HepG2 (cell line): Measurements from ENCODE around the gene CC2D1A. TPM values are rescaled to one million over a fixed set of nuclear protein-coding genes. Genes with fewer than 3 reads are reported as not detected.

Experiments
- ARNT ChIP-seq: fragments of 450-650 bp; IDR thresholded peaks from 2 replicates; pipeline ENCODE4 v1.6.1; 2017
- GTF2F1 ChIP-seq: fragments of 150-350 bp; IDR thresholded peaks from 2 replicates; pipeline ENCODE4 v1.6.1; 2014; ENCODE audit warnings: low read length
- POLR2A ChIP-seq, 2 experiments: IDR thresholded peaks; 2 replicates each; pipeline ENCODE4 v1.6.1; 2011; ENCODE audit warnings: low read depth in 2 of 2, low read length in 2 of 2, mild to moderate bottlenecking in 1 of 2, moderate library complexity in 1 of 2; ENCODE audit not compliant: insufficient read depth in 1 of 2
- SMAD9 ChIP-seq: sonication (generic); formaldehyde crosslinking; IDR thresholded peaks from 2 replicates; pipeline ENCODE4 v1.5.1; 2020; ENCODE audit warnings: mild to moderate bottlenecking, missing genetic modification reagents
- ZNF20 ChIP-seq: sonication (generic); formaldehyde crosslinking; IDR thresholded peaks from 2 replicates; pipeline ENCODE4 v1.4.0; 2020; ENCODE audit warnings: mild to moderate bottlenecking, moderate library complexity, missing genetic modification reagents
- ZNF572 ChIP-seq: sonication (generic); formaldehyde crosslinking; IDR thresholded peaks from 2 replicates; pipeline ENCODE4 v1.5.1; 2020; ENCODE audit warnings: mild to moderate bottlenecking, missing genetic modification reagents
- ZNF850 ChIP-seq: sonication (generic); formaldehyde crosslinking; conservative IDR thresholded peaks from 2 replicates; pipeline ENCODE4 v1.9.0; 2021; ENCODE audit warnings: mild to moderate bottlenecking, missing genetic modification reagents
- polyA plus RNA-seq, 8 experiments: library from polyadenylated mRNA; depleted of rRNA in 3 of 8; stranded (reverse) in 7 of 8; unstranded in 1 of 8; fragments of >200 nt; fragmentation: Illumina TruSeq in 4 of 8; extraction: Trizol in 4 of 8; gene quantifications; 2 replicates each; pipeline versions ENCODE4 v1.2.1 to v1.2.3, GENCODE V29; 2011 to 2016; ENCODE audit warnings: low read depth in 4 of 8, missing spikeins in 1 of 8, mixed read lengths in 1 of 8; ENCODE audit not compliant: insufficient read depth in 1 of 8
- total RNA-seq, 5 experiments: library from RNA; depleted of rRNA; stranded (reverse); fragments of >200 nt; fragmentation: Illumina TruSeq; extraction: Trizol; gene quantifications; 2 replicates each; pipeline ENCODE4 v1.2.3, GENCODE V29; 2016; ENCODE audit warnings: low read depth in 1 of 5
- TF ChIP-seq, protein P1 (sequence below): sonication (generic); formaldehyde crosslinking; IDR thresholded peaks from 2 replicates; pipeline ENCODE4 v1.5.0; 2020; ENCODE audit warnings: mild to moderate bottlenecking, missing genetic modification reagents
- TF ChIP-seq, protein P2 (sequence below): sonication (generic); formaldehyde crosslinking; IDR thresholded peaks from 2 replicates; pipeline ENCODE4 v1.5.0; 2020; ENCODE audit warnings: mild to moderate bottlenecking, missing genetic modification reagents, borderline replicate concordance
- TF ChIP-seq, protein P3 (sequence below): sonication (generic); formaldehyde crosslinking; IDR thresholded peaks from 2 replicates; pipeline ENCODE4 v1.5.1; 2020; ENCODE audit warnings: mild to moderate bottlenecking, moderate library complexity, missing genetic modification reagents
- TF ChIP-seq, protein P4 (sequence below): sonication (generic); formaldehyde crosslinking; IDR thresholded peaks from 2 replicates; pipeline ENCODE4 v1.5.0; 2020; ENCODE audit warnings: mild to moderate bottlenecking, missing genetic modification reagents

Gene CC2D1A
- total and polyA plus RNA-seq, 2 of the 13 experiments (the other 11 are each of a cell fraction or from before 2014, with no cell fraction given) = 9.7 to 11.5 TPM

DNA sequence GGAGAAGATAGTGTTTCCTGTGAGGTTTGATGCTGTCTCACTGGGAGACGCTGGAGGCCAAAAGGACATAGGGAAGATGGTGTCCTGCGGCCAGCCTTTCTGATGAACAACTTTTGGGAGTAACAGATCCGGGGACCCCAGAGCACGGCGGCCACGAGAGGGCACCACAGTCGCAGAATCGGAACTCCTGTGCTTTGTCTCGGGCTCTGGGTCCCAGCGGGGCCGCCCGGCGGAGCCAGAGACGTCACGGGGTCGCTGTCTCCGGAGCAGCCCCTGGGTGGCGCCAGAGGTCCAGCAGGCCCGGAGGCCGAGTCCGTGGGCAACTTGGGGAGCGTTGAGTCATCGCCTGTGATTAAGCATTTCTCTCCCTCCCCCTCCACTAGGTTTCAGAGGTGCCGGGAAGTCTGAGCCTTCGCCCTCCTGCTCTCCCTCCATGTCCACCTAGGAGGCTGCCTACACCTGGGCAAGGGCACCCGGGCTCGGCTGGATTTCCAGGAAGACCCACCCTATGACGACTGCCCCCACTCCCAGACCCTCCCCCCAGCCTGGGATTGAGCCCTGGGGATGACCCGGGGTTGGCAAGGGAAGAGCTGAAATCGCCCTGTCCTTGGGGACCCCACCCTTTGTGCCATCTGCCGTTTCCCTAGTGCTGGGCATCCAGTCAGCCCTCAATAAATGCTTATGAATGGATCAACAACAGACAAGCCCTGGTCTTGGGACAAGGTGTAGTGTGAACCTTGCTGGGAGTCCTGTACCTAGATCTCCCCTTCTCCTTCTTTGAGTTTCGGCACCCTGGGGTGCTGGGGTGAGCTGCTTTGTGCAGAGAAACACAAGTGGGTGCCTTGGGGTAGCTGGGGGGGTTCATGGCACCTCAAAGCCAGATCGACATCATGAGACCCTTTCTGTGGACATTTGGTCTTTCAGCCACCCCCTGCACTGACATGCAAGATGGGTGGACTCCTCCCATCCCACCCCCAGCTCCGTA is 25.6 kb upstream of the CC2D1A start (continued):
- TF ChIP-seq, protein P1, sequence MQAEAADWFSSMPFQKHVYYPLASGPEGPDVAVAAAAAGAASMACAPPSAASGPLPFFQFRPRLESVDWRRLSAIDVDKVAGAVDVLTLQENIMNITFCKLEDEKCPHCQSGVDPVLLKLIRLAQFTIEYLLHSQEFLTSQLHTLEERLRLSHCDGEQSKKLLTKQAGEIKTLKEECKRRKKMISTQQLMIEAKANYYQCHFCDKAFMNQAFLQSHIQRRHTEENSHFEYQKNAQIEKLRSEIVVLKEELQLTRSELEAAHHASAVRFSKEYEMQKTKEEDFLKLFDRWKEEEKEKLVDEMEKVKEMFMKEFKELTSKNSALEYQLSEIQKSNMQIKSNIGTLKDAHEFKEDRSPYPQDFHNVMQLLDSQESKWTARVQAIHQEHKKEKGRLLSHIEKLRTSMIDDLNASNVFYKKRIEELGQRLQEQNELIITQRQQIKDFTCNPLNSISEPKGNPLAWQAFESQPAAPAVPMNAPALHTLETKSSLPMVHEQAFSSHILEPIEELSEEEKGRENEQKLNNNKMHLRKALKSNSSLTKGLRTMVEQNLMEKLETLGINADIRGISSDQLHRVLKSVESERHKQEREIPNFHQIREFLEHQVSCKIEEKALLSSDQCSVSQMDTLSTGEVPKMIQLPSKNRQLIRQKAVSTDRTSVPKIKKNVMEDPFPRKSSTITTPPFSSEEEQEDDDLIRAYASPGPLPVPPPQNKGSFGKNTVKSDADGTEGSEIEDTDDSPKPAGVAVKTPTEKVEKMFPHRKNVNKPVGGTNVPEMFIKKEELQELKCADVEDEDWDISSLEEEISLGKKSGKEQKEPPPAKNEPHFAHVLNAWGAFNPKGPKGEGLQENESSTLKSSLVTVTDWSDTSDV (CRISPR knock-in tag) = no peak
- TF ChIP-seq, protein P2, sequence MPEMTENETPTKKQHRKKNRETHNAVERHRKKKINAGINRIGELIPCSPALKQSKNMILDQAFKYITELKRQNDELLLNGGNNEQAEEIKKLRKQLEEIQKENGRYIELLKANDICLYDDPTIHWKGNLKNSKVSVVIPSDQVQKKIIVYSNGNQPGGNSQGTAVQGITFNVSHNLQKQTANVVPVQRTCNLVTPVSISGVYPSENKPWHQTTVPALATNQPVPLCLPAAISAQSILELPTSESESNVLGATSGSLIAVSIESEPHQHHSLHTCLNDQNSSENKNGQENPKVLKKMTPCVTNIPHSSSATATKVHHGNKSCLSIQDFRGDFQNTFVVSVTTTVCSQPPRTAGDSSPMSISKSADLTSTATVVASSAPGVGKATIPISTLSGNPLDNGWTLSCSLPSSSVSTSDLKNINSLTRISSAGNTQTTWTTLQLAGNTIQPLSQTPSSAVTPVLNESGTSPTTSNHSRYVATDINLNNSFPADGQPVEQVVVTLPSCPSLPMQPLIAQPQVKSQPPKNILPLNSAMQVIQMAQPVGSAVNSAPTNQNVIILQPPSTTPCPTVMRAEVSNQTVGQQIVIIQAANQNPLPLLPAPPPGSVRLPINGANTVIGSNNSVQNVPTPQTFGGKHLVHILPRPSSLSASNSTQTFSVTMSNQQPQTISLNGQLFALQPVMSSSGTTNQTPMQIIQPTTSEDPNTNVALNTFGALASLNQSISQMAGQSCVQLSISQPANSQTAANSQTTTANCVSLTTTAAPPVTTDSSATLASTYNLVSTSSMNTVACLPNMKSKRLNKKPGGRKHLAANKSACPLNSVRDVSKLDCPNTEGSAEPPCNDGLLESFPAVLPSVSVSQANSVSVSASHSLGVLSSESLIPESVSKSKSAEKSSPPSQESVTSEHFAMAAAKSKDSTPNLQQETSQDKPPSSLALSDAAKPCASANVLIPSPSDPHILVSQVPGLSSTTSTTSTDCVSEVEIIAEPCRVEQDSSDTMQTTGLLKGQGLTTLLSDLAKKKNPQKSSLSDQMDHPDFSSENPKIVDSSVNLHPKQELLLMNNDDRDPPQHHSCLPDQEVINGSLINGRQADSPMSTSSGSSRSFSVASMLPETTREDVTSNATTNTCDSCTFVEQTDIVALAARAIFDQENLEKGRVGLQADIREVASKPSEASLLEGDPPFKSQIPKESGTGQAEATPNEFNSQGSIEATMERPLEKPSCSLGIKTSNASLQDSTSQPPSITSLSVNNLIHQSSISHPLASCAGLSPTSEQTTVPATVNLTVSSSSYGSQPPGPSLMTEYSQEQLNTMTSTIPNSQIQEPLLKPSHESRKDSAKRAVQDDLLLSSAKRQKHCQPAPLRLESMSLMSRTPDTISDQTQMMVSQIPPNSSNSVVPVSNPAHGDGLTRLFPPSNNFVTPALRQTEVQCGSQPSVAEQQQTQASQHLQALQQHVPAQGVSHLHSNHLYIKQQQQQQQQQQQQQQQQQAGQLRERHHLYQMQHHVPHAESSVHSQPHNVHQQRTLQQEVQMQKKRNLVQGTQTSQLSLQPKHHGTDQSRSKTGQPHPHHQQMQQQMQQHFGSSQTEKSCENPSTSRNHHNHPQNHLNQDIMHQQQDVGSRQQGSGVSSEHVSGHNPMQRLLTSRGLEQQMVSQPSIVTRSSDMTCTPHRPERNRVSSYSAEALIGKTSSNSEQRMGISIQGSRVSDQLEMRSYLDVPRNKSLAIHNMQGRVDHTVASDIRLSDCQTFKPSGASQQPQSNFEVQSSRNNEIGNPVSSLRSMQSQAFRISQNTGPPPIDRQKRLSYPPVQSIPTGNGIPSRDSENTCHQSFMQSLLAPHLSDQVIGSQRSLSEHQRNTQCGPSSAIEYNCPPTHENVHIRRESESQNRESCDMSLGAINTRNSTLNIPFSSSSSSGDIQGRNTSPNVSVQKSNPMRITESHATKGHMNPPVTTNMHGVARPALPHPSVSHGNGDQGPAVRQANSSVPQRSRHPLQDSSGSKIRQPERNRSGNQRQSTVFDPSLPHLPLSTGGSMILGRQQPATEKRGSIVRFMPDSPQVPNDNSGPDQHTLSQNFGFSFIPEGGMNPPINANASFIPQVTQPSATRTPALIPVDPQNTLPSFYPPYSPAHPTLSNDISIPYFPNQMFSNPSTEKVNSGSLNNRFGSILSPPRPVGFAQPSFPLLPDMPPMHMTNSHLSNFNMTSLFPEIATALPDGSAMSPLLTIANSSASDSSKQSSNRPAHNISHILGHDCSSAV (CRISPR knock-in tag) = no peak
- no peak for TF ChIP-seq GTF2F1
- TF ChIP-seq ARNT = no peak
- TF ChIP-seq, protein P3, sequence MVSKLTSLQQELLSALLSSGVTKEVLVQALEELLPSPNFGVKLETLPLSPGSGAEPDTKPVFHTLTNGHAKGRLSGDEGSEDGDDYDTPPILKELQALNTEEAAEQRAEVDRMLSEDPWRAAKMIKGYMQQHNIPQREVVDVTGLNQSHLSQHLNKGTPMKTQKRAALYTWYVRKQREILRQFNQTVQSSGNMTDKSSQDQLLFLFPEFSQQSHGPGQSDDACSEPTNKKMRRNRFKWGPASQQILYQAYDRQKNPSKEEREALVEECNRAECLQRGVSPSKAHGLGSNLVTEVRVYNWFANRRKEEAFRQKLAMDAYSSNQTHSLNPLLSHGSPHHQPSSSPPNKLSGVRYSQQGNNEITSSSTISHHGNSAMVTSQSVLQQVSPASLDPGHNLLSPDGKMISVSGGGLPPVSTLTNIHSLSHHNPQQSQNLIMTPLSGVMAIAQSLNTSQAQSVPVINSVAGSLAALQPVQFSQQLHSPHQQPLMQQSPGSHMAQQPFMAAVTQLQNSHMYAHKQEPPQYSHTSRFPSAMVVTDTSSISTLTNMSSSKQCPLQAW (CRISPR knock-in tag) = no peak; the same call in 1 of the 2 replicates
- no peak for TF ChIP-seq ZNF850 (CRISPR knock-in tag)
- TF ChIP-seq ZNF20 (CRISPR knock-in tag) = no peak
- TF ChIP-seq, protein P4, sequence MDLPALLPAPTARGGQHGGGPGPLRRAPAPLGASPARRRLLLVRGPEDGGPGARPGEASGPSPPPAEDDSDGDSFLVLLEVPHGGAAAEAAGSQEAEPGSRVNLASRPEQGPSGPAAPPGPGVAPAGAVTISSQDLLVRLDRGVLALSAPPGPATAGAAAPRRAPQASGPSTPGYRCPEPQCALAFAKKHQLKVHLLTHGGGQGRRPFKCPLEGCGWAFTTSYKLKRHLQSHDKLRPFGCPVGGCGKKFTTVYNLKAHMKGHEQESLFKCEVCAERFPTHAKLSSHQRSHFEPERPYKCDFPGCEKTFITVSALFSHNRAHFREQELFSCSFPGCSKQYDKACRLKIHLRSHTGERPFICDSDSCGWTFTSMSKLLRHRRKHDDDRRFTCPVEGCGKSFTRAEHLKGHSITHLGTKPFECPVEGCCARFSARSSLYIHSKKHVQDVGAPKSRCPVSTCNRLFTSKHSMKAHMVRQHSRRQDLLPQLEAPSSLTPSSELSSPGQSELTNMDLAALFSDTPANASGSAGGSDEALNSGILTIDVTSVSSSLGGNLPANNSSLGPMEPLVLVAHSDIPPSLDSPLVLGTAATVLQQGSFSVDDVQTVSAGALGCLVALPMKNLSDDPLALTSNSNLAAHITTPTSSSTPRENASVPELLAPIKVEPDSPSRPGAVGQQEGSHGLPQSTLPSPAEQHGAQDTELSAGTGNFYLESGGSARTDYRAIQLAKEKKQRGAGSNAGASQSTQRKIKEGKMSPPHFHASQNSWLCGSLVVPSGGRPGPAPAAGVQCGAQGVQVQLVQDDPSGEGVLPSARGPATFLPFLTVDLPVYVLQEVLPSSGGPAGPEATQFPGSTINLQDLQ (CRISPR knock-in tag) = no peak
- no peak for TF ChIP-seq ZNF572 (CRISPR knock-in tag)
- no peak for TF ChIP-seq SMAD9 (CRISPR knock-in tag)
- 0 out of 4 replicates have a peak, but pooled peaks of 1 of the 2 experiments have one; percentile 30 for TF ChIP-seq POLR2A (IDR thresholded peaks at IDR 0.05; ENCODE audit: insufficient read depth in 1 of 2, low read depth in 2 of 2, low read length in 2 of 2)
